Measurements from ENCODE around the gene MAP2K7.
"Not testable (repeated sequence)": the region's sequence is repeated elsewhere in the genome, so short reads cannot be mapped to it uniquely, and the experiment has no call there.

The MAP2K7 gene

DNA sequence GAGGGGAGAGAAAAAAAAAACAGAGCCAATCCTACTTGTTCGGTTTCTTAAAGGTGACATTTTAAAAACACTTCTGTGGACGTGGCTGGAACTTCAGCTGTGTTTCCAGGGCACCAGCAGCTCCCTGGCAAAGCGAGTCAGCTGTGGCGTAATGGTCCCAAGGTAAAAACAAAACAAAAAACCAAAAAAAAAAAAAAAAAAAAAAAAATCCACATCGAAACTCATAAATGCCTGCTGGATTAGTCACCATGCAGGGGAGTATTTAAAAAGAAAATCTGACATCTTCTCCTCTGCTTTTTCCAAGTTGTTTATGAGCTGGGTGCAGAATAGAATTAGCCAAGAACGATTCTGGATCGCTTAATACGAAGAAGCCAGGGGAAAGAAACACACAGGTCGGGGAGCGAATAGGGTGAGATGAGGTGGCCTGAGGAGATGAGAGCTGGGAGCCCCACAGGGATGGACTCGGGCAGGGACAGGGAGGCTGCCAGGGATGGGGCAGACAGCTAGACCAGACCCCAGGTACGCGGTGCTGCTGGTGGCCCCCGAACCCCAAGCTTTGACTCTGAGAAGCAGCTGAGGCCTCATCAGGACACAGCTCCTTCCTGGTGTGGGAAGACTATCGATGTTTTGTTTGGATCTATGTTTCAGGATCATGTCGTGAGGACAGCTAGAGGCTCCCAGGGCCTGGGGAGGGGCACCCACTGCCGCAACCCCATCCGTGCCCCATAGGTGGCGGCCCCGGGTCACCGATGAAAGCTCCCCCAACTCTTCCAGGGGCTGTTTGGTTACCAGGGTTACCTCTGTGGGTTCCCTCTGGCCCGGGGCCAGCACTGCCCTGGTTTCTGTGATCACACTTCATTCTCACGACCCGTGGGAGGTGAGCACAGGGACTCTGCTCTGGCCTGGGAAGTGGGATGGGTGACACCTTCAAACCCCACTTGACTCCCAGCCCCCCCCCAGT, 25.3 kb downstream of the MAP2K7 start:
- DNase-seq (ENCODE audit: extremely low read depth in 1 of 2, low read depth in 1 of 2) = peak; percentile 41 to 57

DNA sequence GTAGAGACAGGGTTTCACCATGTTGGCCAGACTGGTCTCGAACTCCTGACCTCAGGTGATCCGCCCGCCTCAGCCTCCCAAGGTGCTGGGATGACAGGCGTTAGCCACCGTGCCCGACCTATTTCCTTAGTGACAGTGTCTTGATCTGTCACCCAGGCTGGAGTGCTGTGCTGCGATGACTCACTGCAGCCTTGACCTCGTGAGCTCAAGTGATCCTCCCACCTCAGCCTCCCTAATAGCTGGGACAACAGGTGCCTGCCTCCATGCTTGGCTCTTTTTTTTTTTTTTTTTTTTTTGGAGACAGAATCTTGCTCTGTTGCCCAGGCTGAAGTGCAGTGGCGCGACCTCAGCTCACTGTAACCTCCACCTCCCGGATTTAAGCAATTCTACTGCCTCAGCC, 26.4 kb downstream of the MAP2K7 start:
- not testable (repeated sequence) for DNase-seq (ENCODE audit: extremely low read depth in 1 of 2, low read depth in 1 of 2)

DNA sequence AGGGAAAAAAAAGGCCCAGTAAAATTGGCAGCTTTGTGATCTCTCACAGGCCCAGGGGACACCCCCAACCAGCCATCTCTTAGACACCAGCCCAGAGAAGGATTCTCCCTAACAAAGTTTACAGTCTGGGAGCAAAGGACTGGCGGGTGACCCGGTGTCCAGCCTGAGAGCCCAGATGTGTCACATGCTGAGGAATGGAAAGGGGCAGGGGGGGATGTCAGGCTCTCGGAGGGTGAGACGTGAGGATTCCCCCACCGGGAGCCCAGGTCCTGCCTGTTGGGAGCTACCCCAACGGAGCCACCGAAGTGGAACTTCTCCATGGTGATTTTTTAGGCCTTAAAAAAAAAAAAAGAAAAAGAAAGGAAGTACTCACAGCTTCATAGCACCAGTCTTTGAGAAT, 27.1 kb downstream of the MAP2K7 start:
- DNase-seq (ENCODE audit: extremely low read depth in 1 of 2, low read depth in 1 of 2) = no peak

DNA sequence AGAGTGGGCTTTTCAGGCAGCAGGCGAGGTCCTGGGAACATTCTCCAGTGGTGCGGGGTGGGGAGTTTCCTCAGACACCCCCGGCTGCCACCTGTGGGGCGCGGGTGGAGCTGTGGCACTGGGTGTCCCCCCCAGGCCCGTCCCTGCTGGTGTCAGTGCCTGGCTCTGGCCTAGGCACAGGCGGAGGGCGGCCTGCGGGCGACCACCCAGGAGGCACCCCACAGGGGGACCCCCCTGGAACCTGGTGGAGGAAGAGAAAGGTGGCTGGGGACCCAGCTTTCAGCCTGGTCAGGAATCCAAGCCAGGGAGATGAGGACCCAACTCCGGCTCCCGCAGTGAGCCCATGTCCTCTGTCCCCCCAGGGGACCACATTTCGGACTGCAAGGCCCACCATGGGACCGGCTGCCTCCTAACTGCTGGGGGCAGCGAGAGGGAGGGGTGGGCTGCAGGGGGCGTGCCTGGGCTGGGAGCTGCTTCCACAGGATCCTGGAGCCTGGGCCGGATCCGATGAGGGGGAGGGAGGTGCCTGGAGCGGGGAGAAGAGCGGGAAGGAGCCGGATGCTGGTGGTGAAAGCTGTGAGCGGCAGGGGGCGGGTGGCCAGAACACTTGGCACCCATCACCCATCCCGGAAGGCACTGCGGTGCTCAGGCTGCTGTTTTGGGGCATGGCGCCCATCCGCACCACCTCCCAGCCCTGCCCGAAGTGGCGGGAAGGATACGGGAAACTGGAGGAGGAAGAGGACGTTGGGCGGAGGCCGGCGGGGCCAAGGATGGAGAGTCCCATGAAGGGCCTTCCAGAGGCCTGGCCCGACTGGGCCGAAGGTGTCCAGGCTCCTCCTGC, 27.8 kb downstream of the MAP2K7 start:
- DNase-seq (ENCODE audit: extremely low read depth in 1 of 2, low read depth in 1 of 2) = no peak

DNA sequence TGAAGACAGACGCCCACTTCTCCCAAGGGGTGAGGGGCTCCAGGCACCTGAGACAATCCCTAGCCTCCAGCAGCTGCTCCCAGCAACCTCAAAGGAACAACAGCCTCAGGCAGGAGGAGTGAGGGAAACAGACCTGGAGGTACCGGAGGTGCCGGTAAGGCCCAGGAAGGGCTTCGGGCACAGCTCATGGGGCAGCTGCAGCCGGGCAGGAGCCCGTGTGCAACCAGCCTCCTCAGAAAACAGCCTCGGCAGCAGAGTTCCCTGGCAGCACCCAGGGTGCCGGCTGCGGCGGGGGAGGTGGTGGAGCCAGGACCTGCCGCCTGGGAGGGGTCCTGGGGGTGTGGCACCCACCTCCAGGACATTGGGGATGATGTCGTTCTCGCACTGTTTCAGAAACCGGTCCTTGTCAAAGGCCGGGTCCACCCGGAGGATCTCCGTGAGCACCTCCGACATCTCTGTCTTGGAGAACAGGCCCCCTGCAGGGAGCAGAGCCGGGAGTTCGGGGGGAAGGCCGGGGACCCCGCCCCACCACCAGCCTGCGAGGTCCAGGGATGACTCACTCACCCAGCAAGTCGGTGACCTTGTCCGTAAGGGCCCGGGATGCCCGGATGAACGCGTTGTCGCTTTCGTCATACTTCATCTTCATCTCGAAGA, 28.7 kb downstream of the MAP2K7 start:
- DNase-seq (ENCODE audit: extremely low read depth in 1 of 2, low read depth in 1 of 2) = no peak

DNA sequence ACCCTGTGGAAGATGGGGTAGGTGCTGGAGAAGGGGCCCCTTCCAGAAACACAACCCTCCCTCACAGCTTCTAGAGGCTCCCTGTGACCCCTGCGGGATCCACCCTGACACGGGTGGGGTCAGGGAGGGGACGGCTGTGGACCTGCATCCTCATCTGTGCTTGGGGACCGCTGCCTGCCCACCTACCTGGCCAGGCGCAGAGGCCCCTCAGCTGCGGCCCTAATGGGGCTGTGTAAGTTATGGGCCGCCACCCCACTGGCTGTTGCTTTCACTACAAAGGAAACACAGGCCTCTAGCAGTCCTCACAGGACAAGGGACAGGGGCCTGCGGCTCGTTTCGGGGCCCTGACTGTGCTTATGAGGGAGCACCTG, 29.2 kb downstream of the MAP2K7 start:
- DNase-seq (ENCODE audit: extremely low read depth in 1 of 2, low read depth in 1 of 2) = no peak

DNA sequence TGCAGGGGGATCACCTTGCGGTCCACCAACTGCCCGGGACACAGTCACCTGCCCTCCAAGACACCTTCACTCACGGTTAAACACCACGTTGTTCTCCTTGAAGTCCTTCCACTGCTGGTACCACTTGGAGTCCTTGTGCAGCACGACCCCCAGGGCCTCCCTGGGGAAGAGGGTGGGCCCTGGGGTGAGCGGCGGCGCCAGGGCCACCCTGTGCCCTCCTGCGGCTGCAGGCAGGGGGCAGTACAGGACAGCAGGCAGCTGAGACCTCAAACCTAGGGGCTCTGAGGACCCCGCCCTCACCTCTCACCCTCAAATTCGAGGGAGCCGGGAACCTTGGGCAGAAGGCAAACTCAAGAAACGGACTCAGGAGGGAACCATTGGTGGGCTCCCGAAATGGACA, 29.7 kb downstream of the MAP2K7 start:
- DNase-seq (ENCODE audit: extremely low read depth in 1 of 2, low read depth in 1 of 2) = no peak

DNA sequence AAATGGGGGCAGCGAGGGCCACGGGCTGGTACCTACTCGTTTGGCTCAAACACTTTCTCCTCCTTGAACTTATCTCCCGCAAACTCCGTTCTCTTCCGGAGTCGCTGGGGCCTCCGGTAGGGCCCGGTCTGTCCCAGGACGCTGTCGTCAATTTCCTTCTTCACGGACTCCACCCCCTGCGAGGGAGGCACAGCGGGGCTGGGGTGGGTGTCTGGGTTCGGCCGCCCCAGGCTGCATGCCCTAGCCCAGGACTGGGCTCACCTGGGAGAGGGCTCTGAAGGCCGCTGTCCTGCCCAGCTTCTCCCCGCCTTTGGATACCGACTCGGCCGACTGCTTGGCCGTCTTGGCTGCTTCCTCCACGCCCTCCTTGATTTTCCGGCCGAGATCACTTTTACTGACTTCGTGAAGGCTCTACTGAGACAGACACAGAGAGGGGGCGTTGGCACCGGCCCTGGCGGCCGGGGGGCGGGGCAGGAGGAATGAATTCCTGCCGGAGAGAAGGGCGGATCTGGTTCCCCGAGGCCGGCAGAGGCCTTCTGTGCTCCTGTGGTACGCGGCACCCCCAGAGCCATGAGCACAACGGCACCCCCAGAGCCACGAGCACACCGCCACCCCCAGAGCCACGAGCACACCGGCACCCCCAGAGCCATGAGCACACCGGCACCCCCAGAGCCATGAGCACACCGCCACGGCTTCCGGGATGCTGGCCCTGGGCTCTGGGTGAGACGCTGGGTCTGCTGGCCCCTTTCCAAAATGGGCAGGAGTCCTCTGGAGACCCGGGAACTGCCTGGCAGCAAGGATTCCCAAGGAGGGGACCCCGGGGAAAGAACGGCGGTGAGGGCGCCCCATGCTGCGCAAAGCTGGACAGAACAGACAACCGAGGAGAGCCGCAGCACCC, 30.4 kb downstream of the MAP2K7 start:
- DNase-seq (ENCODE audit: extremely low read depth in 1 of 2, low read depth in 1 of 2) = no peak

DNA sequence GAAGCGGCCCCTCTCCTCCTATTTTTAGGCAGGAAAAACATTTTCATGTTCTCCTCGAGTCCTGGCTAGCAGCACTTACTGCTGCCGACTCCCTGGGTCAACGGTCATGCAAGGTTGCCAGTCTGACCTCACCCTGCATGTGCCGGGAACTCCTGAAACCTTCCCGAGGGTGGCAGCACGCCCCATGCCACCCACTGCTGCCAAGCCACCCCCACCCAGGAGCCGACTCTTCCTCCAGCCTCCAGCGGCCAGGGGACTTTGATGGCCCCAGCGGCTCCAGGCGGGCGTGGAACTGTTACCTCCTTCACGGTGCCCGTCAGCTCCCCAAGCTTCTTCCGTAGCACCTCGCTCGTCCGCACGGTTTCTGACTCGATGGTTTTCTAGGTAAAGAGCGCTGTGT, 31.1 kb downstream of the MAP2K7 start:
- DNase-seq (ENCODE audit: extremely low read depth in 1 of 2, low read depth in 1 of 2) = no peak

DNA sequence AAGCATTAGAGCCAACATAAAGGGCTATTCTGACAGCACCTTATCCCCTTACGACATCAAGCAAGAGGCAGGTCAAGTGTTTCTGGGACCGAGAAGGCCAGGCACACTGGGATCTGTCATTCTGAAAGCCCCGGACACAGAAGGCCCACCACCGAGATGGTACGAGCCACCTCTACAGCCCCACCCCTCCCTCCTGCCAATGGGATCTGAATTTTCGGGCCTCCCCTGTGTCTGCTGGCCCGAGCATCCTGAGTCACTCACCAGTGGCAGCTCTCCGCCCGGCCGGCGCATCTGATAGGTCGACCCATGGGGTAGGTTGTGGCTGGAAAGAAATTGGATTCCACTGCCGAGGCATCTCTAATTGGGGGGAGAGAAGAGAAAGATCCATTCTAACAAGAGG, 37.2 kb downstream of the MAP2K7 start:
- no peak for DNase-seq (ENCODE audit: extremely low read depth in 1 of 2, low read depth in 1 of 2)

DNA sequence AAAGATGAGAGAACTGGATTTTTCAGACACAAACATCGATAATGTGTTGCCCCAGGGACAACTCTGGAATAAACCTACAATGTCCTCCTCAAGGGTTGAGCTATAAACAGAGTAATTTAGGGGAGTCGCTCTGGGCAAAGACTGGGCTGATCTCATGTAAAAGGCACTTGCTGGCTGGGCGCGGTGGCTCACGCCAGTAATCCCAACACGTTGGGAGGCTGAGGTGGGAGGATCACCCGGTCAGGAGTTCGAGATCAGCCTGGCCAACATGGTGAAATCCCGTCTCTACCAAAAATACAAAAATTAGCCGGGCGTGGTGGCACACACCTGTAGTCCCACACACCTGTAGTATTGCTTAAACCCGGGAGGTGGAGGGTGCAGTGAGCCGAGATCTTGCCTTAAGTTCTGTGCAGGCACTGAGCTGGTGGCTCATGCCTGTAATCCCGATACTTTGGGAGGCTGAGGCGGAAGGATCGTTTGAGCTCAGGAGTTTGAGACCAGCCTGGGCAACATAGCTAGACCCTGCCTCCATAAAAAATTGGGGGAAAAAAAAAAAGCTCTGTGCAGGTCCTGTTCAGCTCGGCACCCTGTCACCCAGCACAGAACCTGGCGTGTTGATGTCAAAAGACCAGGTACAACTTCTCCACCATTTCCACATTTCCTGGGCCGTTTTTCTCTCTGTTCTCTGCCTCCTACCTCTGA, 38.4 kb downstream of the MAP2K7 start:
- no peak for DNase-seq (ENCODE audit: extremely low read depth in 1 of 2, low read depth in 1 of 2)

DNA sequence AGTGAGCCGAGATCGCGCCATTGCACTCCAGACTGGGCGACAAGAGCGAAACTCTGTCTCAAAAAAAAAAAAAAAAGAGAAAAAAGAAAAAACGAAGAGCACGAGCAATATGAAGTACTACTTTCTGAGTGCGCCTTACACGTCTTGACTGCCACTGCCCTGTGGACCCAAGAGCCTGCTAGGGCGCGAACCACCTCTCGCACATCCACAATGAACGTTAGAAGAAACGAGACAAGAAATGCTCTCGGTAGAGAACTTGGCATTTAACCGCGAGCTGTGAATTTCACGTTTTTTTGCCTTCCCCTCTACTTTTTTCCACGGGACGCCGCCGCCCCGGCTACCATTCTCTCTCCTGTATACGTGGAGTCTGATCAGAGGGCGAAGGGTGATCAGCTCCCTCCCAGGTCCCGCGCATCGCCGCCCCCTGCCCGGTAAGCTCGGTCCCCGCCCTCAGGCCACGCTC, 39.3 kb downstream of the MAP2K7 start:
- DNase-seq (ENCODE audit: extremely low read depth in 1 of 2, low read depth in 1 of 2) = no peak

DNA sequence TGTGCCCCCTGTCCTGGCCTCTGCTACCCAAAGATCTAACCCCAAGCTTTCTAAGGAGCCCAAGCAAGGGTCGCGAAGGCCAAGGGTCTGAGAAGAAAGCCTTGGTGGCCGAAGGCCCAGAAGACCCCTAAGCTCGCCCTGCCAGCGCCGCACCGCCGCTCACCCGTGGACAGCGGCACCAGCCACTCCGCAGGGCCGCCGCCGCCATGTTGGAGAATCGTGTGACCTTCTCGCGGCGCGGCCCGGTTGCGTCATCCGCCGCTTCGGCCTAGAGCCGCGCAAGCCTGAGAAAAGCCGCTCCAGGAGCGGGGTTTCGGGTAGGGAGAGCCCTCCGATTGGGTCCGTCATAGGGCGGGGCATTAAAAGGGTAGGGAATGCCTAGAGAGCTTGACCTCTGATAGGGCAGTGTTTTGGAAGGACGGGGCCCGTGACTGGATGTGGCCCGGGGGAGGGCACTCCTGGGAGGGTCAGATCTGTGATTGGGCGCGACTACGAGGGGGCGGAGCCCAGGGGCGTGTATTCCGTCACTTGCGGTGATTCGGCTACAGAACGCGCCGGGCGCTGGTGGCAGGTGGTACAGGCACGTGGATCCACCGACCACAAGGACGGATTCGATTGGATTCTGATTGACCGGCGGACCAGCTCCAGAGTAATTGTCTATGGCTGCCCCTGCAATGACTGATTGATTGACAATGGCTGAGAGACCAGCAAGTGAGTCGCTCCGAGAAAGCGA, 39.9 kb downstream of the MAP2K7 start, which contains the start of gene TIMM44:
TSS of gene TIMM44 (minus strand) at position 223 of the 733 bp plus-strand sequence. CDS start at position 208, 15 bp downstream.
- peak; percentile 96 to 99 for DNase-seq (ENCODE audit: extremely low read depth in 1 of 2, low read depth in 1 of 2)

DNA sequence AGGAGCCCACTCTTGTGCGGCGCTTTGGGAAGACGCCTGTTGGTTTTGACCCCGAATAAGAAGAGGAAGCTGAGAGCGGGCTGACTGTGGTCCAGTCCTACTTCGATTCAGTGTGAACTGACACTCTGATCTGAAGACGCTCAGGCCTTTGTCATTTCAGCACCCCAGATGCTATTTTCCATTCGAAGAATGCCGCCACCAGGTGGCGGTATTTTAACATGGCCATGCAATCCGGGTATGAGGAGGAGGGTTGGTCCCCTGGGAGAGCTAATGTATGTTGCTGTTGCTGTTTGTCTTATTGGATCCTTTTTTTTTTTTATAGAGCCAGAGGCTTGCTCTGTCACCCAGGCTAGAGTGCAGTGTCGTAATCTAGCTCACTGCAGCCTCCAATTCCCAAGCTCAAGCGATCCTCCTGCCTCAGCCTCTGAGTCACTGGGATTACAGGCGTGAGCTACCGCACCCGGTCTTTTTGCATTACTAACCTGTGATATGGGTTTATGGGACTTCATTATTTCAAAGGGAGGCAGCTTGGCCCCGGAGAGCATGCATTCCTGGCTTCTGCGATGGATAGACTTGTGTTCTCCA, 40.6 kb downstream of the MAP2K7 start:
- peak; percentile 55 to 75 for DNase-seq (ENCODE audit: extremely low read depth in 1 of 2, low read depth in 1 of 2)

DNA sequence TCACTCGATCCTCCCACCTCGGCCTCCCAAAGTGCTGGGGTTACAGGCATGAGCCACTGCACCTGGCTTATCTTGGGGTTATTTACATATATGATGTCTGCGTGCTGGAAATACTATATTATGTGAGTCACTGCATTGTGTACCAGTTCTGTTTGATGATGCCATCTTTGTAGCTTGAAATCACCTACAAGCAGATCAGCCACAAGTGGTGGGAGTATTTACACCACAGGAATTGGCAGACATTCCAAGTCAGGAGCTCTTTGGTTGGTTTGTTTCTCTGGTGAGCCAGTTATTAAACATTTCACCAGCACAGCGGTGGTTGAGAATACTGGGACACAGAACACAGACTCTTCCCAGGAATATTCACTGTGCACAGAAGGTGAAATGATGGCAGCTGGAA, 44.3 kb downstream of the MAP2K7 start:
- DNase-seq (ENCODE audit: extremely low read depth in 1 of 2, low read depth in 1 of 2) = no peak

DNA sequence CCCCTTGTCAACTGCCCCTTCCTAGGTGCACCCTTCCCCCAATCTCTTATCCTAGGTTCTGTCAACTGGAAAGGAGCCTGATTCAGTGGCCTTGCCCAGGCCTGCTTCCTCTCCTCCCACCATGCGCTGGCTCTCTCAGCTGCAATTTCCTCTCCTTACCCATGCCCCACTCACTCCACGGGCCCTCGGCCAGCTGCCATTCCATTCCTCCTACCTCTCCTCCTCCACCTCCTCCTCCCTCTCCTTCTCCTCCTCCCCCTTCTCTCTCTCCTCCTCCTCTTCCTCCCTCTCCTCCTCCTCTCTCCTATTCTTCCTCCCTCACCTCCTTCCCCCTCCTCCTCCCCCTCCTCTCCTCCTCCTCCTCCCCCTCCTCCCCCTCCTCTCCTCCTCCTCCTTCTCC, 49.4 kb downstream of the MAP2K7 start:
- DNase-seq (ENCODE audit: extremely low read depth in 1 of 2, low read depth in 1 of 2) = no peak

DNA sequence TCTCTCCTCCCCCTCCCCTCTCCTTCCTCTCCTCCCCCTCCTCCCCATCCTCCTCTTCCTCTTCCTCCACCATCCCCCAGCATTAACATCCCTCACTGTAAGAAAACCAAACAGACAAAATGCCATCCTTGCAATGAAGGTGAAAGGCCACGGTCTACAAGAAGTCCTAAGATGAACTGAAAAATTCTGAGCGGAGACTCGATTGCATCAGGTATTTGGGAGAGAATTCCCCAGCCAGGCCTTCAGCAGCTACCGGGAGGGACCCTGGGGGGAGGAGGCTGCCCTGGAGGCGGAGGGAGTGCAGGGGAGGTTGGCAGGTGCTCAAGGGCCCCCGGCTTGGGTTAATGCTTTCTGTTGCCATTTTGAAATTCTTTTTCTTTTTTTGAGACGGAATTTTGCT, 49.9 kb downstream of the MAP2K7 start:
- no peak for DNase-seq (ENCODE audit: extremely low read depth in 1 of 2, low read depth in 1 of 2)

DNA sequence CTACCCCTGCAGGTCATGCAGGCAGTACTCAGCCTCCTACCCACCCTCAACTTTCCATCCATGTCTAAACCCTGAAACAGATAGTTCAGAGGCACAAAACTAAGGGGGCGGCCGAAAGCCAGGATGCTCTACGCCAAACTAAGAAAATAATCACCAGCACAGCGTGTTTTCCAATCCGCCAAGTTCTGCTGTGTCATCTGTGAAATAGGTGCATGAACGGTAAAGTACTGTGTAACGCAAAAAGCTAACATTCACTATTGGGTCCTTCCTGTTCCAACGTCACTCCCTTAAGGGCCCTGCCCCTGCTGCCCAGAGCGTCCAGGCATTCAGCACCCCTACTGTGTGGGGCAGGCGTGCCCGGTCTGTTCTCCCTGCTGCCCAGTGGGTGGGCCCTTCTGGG, 52.0 kb downstream of the MAP2K7 start:
- no peak for DNase-seq (ENCODE audit: extremely low read depth in 1 of 2, low read depth in 1 of 2)
